Endothelial cell of umbilical vein (primary cell): ENCODE results near the gene EFHB. TPM values are rescaled to one million over a fixed set of nuclear protein-coding genes. Genes with fewer than 3 reads are reported as not detected.

ENCODE experiments used
- BruUV-seq: library from RNA; stranded (reverse); fragments of 400-500 nt; replicated peaks from 2 replicates; lab custom pipeline; 2021; lab: Mats Ljungman, UMichigan
- CTCF ChIA-PET: fragments of 300-600, 350-600 bp; sonication (Branson Sonifier 250); formaldehyde crosslinking; loops from one replicate; lab custom pipeline; 2021; ENCODE audit warnings: antibody characterized with exemption, inconsistent platforms; lab: Charles Lee
- POLR2A ChIA-PET: fragments of 300-600, 350-600 bp; sonication (Branson Sonifier 250); formaldehyde crosslinking; loops from one replicate; lab custom pipeline; 2021; ENCODE audit warnings: antibody characterized with exemption, inconsistent platforms; lab: Charles Lee
- DNase-seq: peaks from one replicate; pipeline ENCODE4 v3.0.0-alpha.2; 2011; ENCODE audit warnings: low read depth, low spot score
- FAIRE-seq: peaks from 2 replicates; lab custom pipeline; 2011; peaks lifted over from hg19 to GRCh38; lab: Jason Lieb, UNC
- H2AFZ ChIP-seq: 2 replicates; pipeline ENCODE4 v1.6.0; 2012; ENCODE audit warnings: low read depth, low read length, control low read depth, inconsistent platforms
- H3K27ac ChIP-seq: 2 replicates; pipeline ENCODE4 v1.5.1; 2011; ENCODE audit warnings: low read depth, mild to moderate bottlenecking, control low read depth, low read length, moderate library complexity; ENCODE audit not compliant: insufficient read depth
- H3K27me3 ChIP-seq, 2 experiments: 2 replicates each; pipeline versions ENCODE4 v1.6.0 to v1.6.1; 2011; ENCODE audit warnings: low read length in 2 of 2, mixed read lengths in 1 of 2; ENCODE audit not compliant: control insufficient read depth in 2 of 2, insufficient read depth in 2 of 2
- H3K36me3 ChIP-seq, 2 experiments: 2 replicates in 1 of 2; 3 replicates in 1 of 2; pipeline ENCODE4 v1.5.1; 2011; ENCODE audit warnings: low read length in 2 of 2, mild to moderate bottlenecking in 1 of 2, moderate library complexity in 1 of 2; ENCODE audit not compliant: control insufficient read depth in 2 of 2, insufficient read depth in 2 of 2; ENCODE audit errors: extremely low read depth in 1 of 2
- H3K4me1 ChIP-seq: 3 replicates; pipeline ENCODE4 v1.5.1; 2011; ENCODE audit warnings: mild to moderate bottlenecking, low read length; ENCODE audit not compliant: control insufficient read depth, insufficient read depth; ENCODE audit errors: extremely low read depth
- H3K4me2 ChIP-seq: 2 replicates; pipeline ENCODE4 v1.6.1; 2011; ENCODE audit warnings: low read length, control low read depth, mixed read lengths; ENCODE audit not compliant: insufficient read depth
- H3K4me3 ChIP-seq, 3 experiments: fragments of 200-600 bp in 1 of 3; sonication (generic), shearing (Covaris generic) in 1 of 3; replicated peaks in 1 of 3; 2 replicates each; pipeline ENCODE4 v1.5.1; 2011 to 2016; ENCODE audit warnings: control low read depth in 3 of 3, low read length in 3 of 3, mild to moderate bottlenecking in 2 of 3, inconsistent platforms in 1 of 3, low read depth in 1 of 3, moderate library complexity in 1 of 3; ENCODE audit not compliant: insufficient read depth in 1 of 3
- H3K79me2 ChIP-seq: 2 replicates; pipeline ENCODE4 v1.6.0; 2012; ENCODE audit warnings: low read length, inconsistent platforms; ENCODE audit not compliant: control insufficient read depth, insufficient read depth
- H3K9ac ChIP-seq: replicated peaks from 2 replicates; pipeline ENCODE3; 2011; ENCODE audit warnings: low read length, control low read depth; ENCODE audit not compliant: insufficient read depth; ENCODE audit errors: extremely low read depth
- H3K9me1 ChIP-seq: replicated peaks from 3 replicates; pipeline ENCODE4 v1.6.0; 2011; ENCODE audit warnings: mild to moderate bottlenecking, low read length; ENCODE audit not compliant: control insufficient read depth, insufficient read depth; ENCODE audit errors: extremely low read depth
- H3K9me3 ChIP-seq: replicated peaks from 2 replicates; pipeline ENCODE4 v1.5.1; 2012; ENCODE audit warnings: low read length, inconsistent platforms; ENCODE audit not compliant: control insufficient read depth, insufficient read depth
- H4K20me1 ChIP-seq: replicated peaks from 2 replicates; pipeline ENCODE3; 2011; ENCODE audit warnings: mild to moderate bottlenecking, low read length; ENCODE audit not compliant: control insufficient read depth, insufficient read depth; ENCODE audit errors: extremely low read depth
- CTCF ChIP-seq, 2 donors: IDR thresholded peaks; 1 replicate in 1 of 2; 2 replicates in 1 of 2; pipeline ENCODE4 v1.5.1; 2011; ENCODE audit warnings: low read length in 2 of 2, mild to moderate bottlenecking in 2 of 2, moderate library complexity in 2 of 2, control low read depth in 1 of 2, inconsistent platforms in 1 of 2, low read depth in 1 of 2; ENCODE audit not compliant: insufficient read depth in 1 of 2; ENCODE audit errors: extremely low read depth in 1 of 2
- FOS ChIP-seq: IDR thresholded peaks from 2 replicates; pipeline ENCODE4 v1.6.1; 2011; ENCODE audit warnings: mild to moderate bottlenecking, low read length, moderate library complexity, borderline replicate concordance; ENCODE audit not compliant: insufficient read depth
- JUN ChIP-seq: IDR thresholded peaks from 2 replicates; pipeline ENCODE4 v1.6.1; 2011; ENCODE audit warnings: borderline replicate concordance, low read depth; ENCODE audit not compliant: insufficient read length, insufficient read depth
- MAX ChIP-seq: IDR thresholded peaks from 2 replicates; pipeline ENCODE4 v1.6.1; 2011; ENCODE audit not compliant: insufficient read depth, insufficient read length
- POLR2A ChIP-seq: IDR thresholded peaks from 2 replicates; pipeline ENCODE4 v1.6.1; 2012; ENCODE audit warnings: low read depth, mild to moderate bottlenecking, control low read depth, low read length
- POLR2AphosphoS5 ChIP-seq: IDR thresholded peaks from 2 replicates; pipeline ENCODE4 v1.6.1; 2012; ENCODE audit warnings: low read depth, mild to moderate bottlenecking, control low read depth, low read length, moderate library complexity; ENCODE audit not compliant: insufficient read depth
- dilution Hi-C: fragments of 300-500 bp; cut with MboI; formaldehyde crosslinking; loops from one replicate; pipeline ENCODE4 v1.15.0; 2019; ENCODE audit warnings: low sequenced_read_pairs; ENCODE audit not compliant: extremely low pct_ligation_motif_present
- intact Hi-C: fragments of 100-400 bp; cut with micrococcal nuclease; formaldehyde crosslinking; loops from one replicate; pipeline ENCODE4 v1.10.0; 2022
- polyA plus RNA-seq, 4 experiments: library from polyadenylated mRNA; depleted of rRNA in 3 of 4; stranded (reverse) in 3 of 4; unstranded in 1 of 4; fragments of >200 nt; gene quantifications; 2 replicates each; pipeline versions ENCODE4 v1.2.1 to v1.2.3, GENCODE V29; 2011 to 2012; ENCODE audit warnings: missing spikeins in 1 of 4
- total RNA-seq: library from RNA; stranded (reverse); gene quantifications from 2 replicates; pipeline ENCODE4 v1.2.3, GENCODE V29; 2021

Gene EFHB
- total and polyA plus RNA-seq, 2 donors (not counting 3 experiments of a cell fraction or from before 2014, with no cell fraction given): 0.82 TPM; not detected in 1

GRCh38 chr3:19947549-19948225 lies 13.7 kb upstream of the EFHB start:
- BruUV-seq: TSS peak; percentile 41
- peak overlapping the region; percentile 97 for H3K27ac ChIP-seq
- intact Hi-C loops: loop anchor here (1.0 to 5.0 kb wide), 8 partner anchors 58 to 1725 kb away; partner anchors contain the start of gene SGO1
- CTCF ChIA-PET: interaction anchor here (0.6 to 1.9 kb wide), 2 partner anchors 61 to 81 kb away, joined by 3 to 5 read pairs; no protein-coding TSS in a partner anchor
- TF ChIP-seq JUN (no peak), FOS (peak; percentile 36)
- H3K9ac ChIP-seq: peak overlapping the region; percentile 97
- FAIRE-seq (no peak), DNase-seq (peak; percentile 62)
- no peaks in the 10 kb centered on the region for H4K20me1 ChIP-seq
- peak overlapping the region; percentile 99 for H3K4me2 ChIP-seq
- H3K79me2 ChIP-seq: peaks cover 53% of the 10 kb centered on the region
- peak overlapping the region; percentile 88 to 100 (median 93) for H3K4me3 ChIP-seq
- dilution Hi-C loops: no loop called here
- no peaks in the 10 kb centered on the region for H3K9me3 ChIP-seq
- no peaks in the 10 kb centered on the region for H3K27me3 ChIP-seq
- peaks cover 2 to 6% of the 10 kb centered on the region in 2 experiments for H3K36me3 ChIP-seq
- POLR2A ChIA-PET: interaction anchor here (1.2 kb wide), 1 partner anchor 59 kb away, joined by 3 read pairs; no protein-coding TSS in a partner anchor
- peaks cover 23% of the 10 kb centered on the region for H3K4me1 ChIP-seq
- no peaks in the 10 kb centered on the region for H3K9me1 ChIP-seq
- peak overlapping the region; percentile 7 for H2AFZ ChIP-seq

GRCh38 chr3:19946832-19947548 lies 13.0 kb upstream of the EFHB start, which contains the start of gene RAB5A:
Gene RAB5A (plus strand): TSS chr3:19947097. CDS start chr3:19950899, 3,802 bp downstream.
- peaks cover 23% of the 10 kb centered on the region for H3K4me1 ChIP-seq
- peak within 1 kb of the TSS; percentile 99 for H3K4me2 ChIP-seq
- peak within 1 kb of the TSS; percentile 91 for H2AFZ ChIP-seq
- no peaks in the 10 kb centered on the region for H3K9me3 ChIP-seq
- no peaks in the 10 kb centered on the region for H4K20me1 ChIP-seq
- DNase-seq: peak; percentile 99
- FAIRE-seq: peak; percentile 94
- TF ChIP-seq MAX: peak; percentile 79
- TF ChIP-seq POLR2A: peak; percentile 80
- peak; percentile 46 for TF ChIP-seq POLR2AphosphoS5
- no peak for TF ChIP-seq CTCF (IDR thresholded peaks at IDR 0.05; ENCODE audit: extremely low read depth in 1 of 2, insufficient read depth in 1 of 2, low read depth in 1 of 2, low read length in 2 of 2)
- H3K79me2 ChIP-seq: peaks cover 47% of the 10 kb centered on the region
- ChIA-PET CTCF (interaction anchor here (0.6 kb wide), 1 partner anchor 81 kb away, joined by 3 read pairs; no protein-coding TSS in a partner anchor), POLR2A (interaction anchor here (1.2 kb wide), 1 partner anchor 58 kb away, joined by 3 read pairs; no protein-coding TSS in a partner anchor)
- no TSS peak for BruUV-seq
- dilution Hi-C loops: no loop called here
- intact Hi-C loops: loop anchor here (1.0 to 5.0 kb wide), 8 partner anchors 58 to 1725 kb away; partner anchors contain the start of gene SGO1
- peaks cover 2 to 6% of the 10 kb centered on the region in 2 experiments for H3K36me3 ChIP-seq
- H3K4me3 ChIP-seq: peak within 1 kb of the TSS; percentile 88 to 100 (median 93)
- no peaks in the 10 kb centered on the region for H3K27me3 ChIP-seq
- no peaks in the 10 kb centered on the region for H3K9me1 ChIP-seq
- H3K27ac ChIP-seq: peak within 1 kb of the TSS; percentile 97
- H3K9ac ChIP-seq: peak within 1 kb of the TSS; percentile 97
